Panc1 (cell line): ENCODE results near the gene GDI2. TPM values are rescaled to one million over a fixed set of nuclear protein-coding genes. Genes with fewer than 3 reads are reported as not detected.

ENCODE experiments used
- ATAC-seq: fragments of 200-7000 bp; cut with Tn5 transposase; 2 replicates; pipeline ENCODE4 v1.9.1; 2020; ENCODE audit warnings: mild to moderate bottlenecking, moderate library complexity
- BruUV-seq: library from RNA; stranded (reverse); fragments of 400-500 nt; replicated peaks from 2 replicates; lab custom pipeline; 2021; lab: Mats Ljungman, UMichigan
- CTCF ChIA-PET: fragments of 300-600 bp; sonication (Branson Sonifier 250); formaldehyde crosslinking; loops from one replicate; lab custom pipeline; 2022; ENCODE audit warnings: antibody characterized with exemption; lab: Charles Lee
- POLR2A ChIA-PET: fragments of 300-600 bp; sonication (Branson Sonifier 250); formaldehyde crosslinking; loops from one replicate; lab custom pipeline; 2022; ENCODE audit warnings: antibody characterized with exemption; lab: Charles Lee
- DNase-seq: peaks from one replicate; pipeline ENCODE4 v3.0.0-alpha.2; 2010; ENCODE audit warnings: low read depth, low spot score
- H3K27ac ChIP-seq: 2 replicates; pipeline ENCODE4 v1.5.1; 2011; ENCODE audit warnings: mild to moderate bottlenecking, low read length, inconsistent platforms
- H3K27me3 ChIP-seq: fragments of 200-500 bp; sonication (Bioruptor generic); 2 replicates; pipeline ENCODE4 v1.6.0; 2014; ENCODE audit warnings: low read length, inconsistent platforms; ENCODE audit not compliant: control insufficient read depth, insufficient read depth
- H3K36me3 ChIP-seq: fragments of 200-500 bp; sonication (Bioruptor generic); 2 replicates; pipeline ENCODE4 v1.5.1; 2014; ENCODE audit warnings: inconsistent platforms, mild to moderate bottlenecking, low read length, moderate library complexity; ENCODE audit not compliant: control insufficient read depth, insufficient read depth
- H3K4me1 ChIP-seq: 2 replicates; pipeline ENCODE4 v1.5.1; 2011; ENCODE audit warnings: inconsistent platforms, mild to moderate bottlenecking, low read length, moderate library complexity; ENCODE audit not compliant: control insufficient read depth, insufficient read depth
- H3K4me3 ChIP-seq, 2 experiments: 2 replicates each; pipeline ENCODE4 v1.5.1; 2011 to 2012; ENCODE audit warnings: low read depth in 2 of 2, low read length in 2 of 2, mild to moderate bottlenecking in 2 of 2, inconsistent platforms in 1 of 2, moderate library complexity in 1 of 2
- H3K9me3 ChIP-seq: fragments of 200-500 bp; sonication (Bioruptor generic); 2 replicates; pipeline ENCODE4 v1.5.1; 2014; ENCODE audit warnings: low read depth, mild to moderate bottlenecking, inconsistent platforms, low read length, moderate library complexity; ENCODE audit not compliant: control insufficient read depth, insufficient read depth
- POLR2AphosphoS5 ChIP-seq: IDR thresholded peaks from 2 replicates; pipeline ENCODE4 v1.6.1; 2012; ENCODE audit warnings: mild to moderate bottlenecking, low read depth, low read length, moderate library complexity
- SIN3A ChIP-seq: IDR thresholded peaks from 2 replicates; pipeline ENCODE4 v1.6.1; 2012; ENCODE audit warnings: low read depth, mild to moderate bottlenecking, low read length, moderate library complexity, borderline replicate concordance; ENCODE audit not compliant: insufficient read depth
- TCF7L2 ChIP-seq: IDR thresholded peaks from 2 replicates; pipeline ENCODE4 v1.6.1; 2011; ENCODE audit warnings: mild to moderate bottlenecking, low read depth, low read length, inconsistent platforms
- in situ Hi-C: cut with HindIII; loops from 2 replicates; pipeline ENCODE4 v1.10.0; 2016; ENCODE audit warnings: low sequenced_read_pairs, low pct_unique_long_range_greater_than_20kb
- intact Hi-C: fragments of 100-400 bp; cut with micrococcal nuclease; formaldehyde crosslinking; loops from one replicate; pipeline ENCODE4 v1.10.0; 2022; ENCODE audit not compliant: unreplicated experiment
- total RNA-seq: library from RNA; stranded (reverse); gene quantifications from one replicate; pipeline ENCODE4 v1.2.1, GENCODE V29; 2021; ENCODE audit not compliant: unreplicated experiment
- TF ChIP-seq, protein P1 (sequence below): fragments of 450-650 bp; IDR thresholded peaks from 2 replicates; pipeline ENCODE4 v1.5.1; 2017; ENCODE audit warnings: mild to moderate bottlenecking
- TF ChIP-seq, protein P2 (sequence below), 2 experiments: IDR thresholded peaks; 2 replicates each; pipeline ENCODE4 v1.6.1; 2011 to 2012; ENCODE audit warnings: low read depth in 2 of 2, control low read depth in 1 of 2, low read length in 1 of 2, mild to moderate bottlenecking in 1 of 2, moderate library complexity in 1 of 2; ENCODE audit not compliant: insufficient read depth in 1 of 2

GDI2 gene
- total RNA-seq, 1 experiment from 2014 or later: 130 TPM

DNA sequence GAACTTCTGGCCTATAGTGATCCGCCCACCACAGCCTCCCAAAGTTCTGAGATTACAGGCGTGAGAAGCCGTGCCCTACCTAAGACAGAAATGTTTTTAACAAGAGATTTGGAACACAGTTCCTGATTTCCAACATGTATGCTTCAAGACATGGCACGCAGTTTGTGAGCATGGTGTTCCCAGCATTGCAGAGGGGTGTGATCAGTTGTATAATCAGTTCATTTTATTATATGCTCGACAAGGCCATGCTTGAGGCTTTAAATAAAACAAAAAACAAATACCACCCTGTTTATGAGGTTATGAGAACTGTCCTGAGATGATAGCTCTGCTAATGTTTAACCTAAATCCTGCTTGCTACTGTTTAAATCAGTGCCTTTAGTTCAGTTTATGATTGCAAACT lies 68.4 kb downstream of the GDI2 start:
- Histone ChIP-seq H3K36me3 (peaks cover 27% of the 10 kb centered on the region), H3K27me3 (no peaks in the 10 kb centered on the region), H3K27ac (no peak overlapping the region), H3K4me3 (no peak overlapping the region), H3K9me3 (no peaks in the 10 kb centered on the region), H3K4me1 (no peaks in the 10 kb centered on the region)
- ATAC-seq (no peak), DNase-seq (no peak)
- intact Hi-C loops (no loop called here), in situ Hi-C loops (no loop called here)
- TF ChIP-seq TCF7L2: no peak
- ChIA-PET POLR2A (interaction anchor here (0.6 kb wide), 1 partner anchor 64 kb away, joined by 3 read pairs; no protein-coding TSS in a partner anchor), CTCF (no interaction called here)
- no TSS peak for BruUV-seq

DNA sequence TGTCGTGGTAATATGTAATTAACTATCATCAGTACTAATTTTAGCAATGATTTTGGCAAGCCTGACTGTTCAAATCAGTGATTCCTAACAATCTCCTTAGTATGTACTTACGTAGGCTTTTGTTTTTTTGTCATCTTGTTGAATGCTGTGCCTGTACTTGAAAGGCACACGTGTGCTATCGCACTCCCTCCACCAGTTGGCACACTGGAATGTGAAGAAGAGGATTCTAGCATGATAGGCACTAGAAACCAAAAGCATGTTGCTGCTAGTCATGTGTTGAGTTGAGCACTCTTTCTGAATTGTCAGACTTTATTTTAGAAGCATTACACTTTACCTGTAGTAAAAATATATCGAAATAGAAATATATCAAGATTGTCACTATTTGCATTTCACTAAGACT lies 69.5 kb downstream of the GDI2 start:
- Histone ChIP-seq H3K27me3 (no peaks in the 10 kb centered on the region), H3K36me3 (peaks cover 27% of the 10 kb centered on the region), H3K4me3 (no peak overlapping the region), H3K9me3 (no peaks in the 10 kb centered on the region), H3K27ac (no peak overlapping the region), H3K4me1 (no peaks in the 10 kb centered on the region)
- no peak for TF ChIP-seq SIN3A
- no peak for TF ChIP-seq TCF7L2
- TF ChIP-seq, protein P1, sequence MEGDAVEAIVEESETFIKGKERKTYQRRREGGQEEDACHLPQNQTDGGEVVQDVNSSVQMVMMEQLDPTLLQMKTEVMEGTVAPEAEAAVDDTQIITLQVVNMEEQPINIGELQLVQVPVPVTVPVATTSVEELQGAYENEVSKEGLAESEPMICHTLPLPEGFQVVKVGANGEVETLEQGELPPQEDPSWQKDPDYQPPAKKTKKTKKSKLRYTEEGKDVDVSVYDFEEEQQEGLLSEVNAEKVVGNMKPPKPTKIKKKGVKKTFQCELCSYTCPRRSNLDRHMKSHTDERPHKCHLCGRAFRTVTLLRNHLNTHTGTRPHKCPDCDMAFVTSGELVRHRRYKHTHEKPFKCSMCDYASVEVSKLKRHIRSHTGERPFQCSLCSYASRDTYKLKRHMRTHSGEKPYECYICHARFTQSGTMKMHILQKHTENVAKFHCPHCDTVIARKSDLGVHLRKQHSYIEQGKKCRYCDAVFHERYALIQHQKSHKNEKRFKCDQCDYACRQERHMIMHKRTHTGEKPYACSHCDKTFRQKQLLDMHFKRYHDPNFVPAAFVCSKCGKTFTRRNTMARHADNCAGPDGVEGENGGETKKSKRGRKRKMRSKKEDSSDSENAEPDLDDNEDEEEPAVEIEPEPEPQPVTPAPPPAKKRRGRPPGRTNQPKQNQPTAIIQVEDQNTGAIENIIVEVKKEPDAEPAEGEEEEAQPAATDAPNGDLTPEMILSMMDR: no peak
- TF ChIP-seq POLR2AphosphoS5: no peak
- TF ChIP-seq, protein P2, sequence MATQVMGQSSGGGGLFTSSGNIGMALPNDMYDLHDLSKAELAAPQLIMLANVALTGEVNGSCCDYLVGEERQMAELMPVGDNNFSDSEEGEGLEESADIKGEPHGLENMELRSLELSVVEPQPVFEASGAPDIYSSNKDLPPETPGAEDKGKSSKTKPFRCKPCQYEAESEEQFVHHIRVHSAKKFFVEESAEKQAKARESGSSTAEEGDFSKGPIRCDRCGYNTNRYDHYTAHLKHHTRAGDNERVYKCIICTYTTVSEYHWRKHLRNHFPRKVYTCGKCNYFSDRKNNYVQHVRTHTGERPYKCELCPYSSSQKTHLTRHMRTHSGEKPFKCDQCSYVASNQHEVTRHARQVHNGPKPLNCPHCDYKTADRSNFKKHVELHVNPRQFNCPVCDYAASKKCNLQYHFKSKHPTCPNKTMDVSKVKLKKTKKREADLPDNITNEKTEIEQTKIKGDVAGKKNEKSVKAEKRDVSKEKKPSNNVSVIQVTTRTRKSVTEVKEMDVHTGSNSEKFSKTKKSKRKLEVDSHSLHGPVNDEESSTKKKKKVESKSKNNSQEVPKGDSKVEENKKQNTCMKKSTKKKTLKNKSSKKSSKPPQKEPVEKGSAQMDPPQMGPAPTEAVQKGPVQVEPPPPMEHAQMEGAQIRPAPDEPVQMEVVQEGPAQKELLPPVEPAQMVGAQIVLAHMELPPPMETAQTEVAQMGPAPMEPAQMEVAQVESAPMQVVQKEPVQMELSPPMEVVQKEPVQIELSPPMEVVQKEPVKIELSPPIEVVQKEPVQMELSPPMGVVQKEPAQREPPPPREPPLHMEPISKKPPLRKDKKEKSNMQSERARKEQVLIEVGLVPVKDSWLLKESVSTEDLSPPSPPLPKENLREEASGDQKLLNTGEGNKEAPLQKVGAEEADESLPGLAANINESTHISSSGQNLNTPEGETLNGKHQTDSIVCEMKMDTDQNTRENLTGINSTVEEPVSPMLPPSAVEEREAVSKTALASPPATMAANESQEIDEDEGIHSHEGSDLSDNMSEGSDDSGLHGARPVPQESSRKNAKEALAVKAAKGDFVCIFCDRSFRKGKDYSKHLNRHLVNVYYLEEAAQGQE (IDR thresholded peaks at IDR 0.05; ENCODE audit: insufficient read depth in 1 of 2, low read depth in 2 of 2, low read length in 1 of 2): no peak
- intact Hi-C loops (no loop called here), in situ Hi-C loops (no loop called here)
- POLR2A ChIA-PET: no interaction called here
- no peak for DNase-seq
- no TSS peak for BruUV-seq
- CTCF ChIA-PET: no interaction called here
- ATAC-seq: no peak

DNA sequence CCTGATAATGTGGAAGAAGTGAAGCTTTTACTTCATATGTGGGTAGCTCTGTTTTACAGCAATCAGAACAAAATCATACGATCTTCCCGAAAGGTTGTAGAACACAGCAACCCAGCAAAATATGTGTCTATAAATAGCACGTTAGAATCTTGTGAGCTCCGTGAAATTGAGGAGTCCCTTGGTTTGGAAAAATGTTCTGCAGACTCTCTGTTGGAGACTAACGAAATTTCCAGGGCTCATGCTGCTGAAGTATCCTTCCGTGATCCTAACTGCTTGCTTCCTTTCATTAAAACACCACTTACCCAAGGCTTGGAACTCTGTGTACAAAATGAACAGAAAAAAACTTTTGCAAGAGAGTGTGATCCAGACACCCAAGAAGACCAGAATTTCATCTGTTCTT lies 71.1 kb downstream of the GDI2 start:
- peaks cover 23% of the 10 kb centered on the region; the same call in 1 of the 2 replicates for H3K36me3 ChIP-seq
- ATAC-seq: no peak

More for the DNA sequence above, 71.1 kb downstream of the GDI2 start:
- Histone ChIP-seq H3K9me3 (no peaks in the 10 kb centered on the region), H3K4me3 (no peak overlapping the region), H3K27me3 (no peaks in the 10 kb centered on the region), H3K27ac (no peak overlapping the region), H3K4me1 (no peaks in the 10 kb centered on the region)
- DNase-seq: no peak
- intact Hi-C loops (no loop called here), in situ Hi-C loops (no loop called here)
- TF ChIP-seq TCF7L2 (no peak), POLR2AphosphoS5 (no peak), SIN3A (no peak)
- TF ChIP-seq, protein P2 (IDR thresholded peaks at IDR 0.05; ENCODE audit: insufficient read depth in 1 of 2, low read depth in 2 of 2, low read length in 1 of 2): no peak
- TF ChIP-seq, protein P1: no peak
- no TSS peak for BruUV-seq
- ChIA-PET POLR2A (no interaction called here), CTCF (no interaction called here)
